Lower leg skin (tissue), 4 donors: ENCODE data around the gene ATP5PB. TPM values are rescaled to one million over a fixed set of nuclear protein-coding genes. Genes with fewer than 3 reads are reported as not detected.

Experiments
- DNase-seq, 2 donors: peaks; one replicate each; pipeline ENCODE4 v3.0.0-alpha.2; 2019; ENCODE audit warnings: low spot score in 2 of 2
- H3K4me3 ChIP-seq: fragments of 200-600 bp; sonication (generic); 2 replicates; pipeline ENCODE4 v1.5.1; 2017; ENCODE audit warnings: mild to moderate bottlenecking, low read depth; ENCODE audit not compliant: poor library complexity, severe bottlenecking
- CTCF ChIP-seq, 3 donors: fragments of 450-650 bp; IDR thresholded peaks; one replicate each; pipeline ENCODE4 v1.5.1; 2016; ENCODE audit warnings: antibody characterized with exemption in 3 of 3, mild to moderate bottlenecking in 3 of 3, moderate library complexity in 2 of 3
- POLR2A ChIP-seq, 2 donors: fragments of 450-650 bp; IDR thresholded peaks; one replicate each; pipeline ENCODE4 v1.6.1; 2016 to 2017; ENCODE audit warnings: antibody characterized with exemption in 2 of 2, mild to moderate bottlenecking in 1 of 2, moderate library complexity in 1 of 2
- WGBS, 2 donors: methylation state at CpG; one replicate each; pipeline ENCODE4 v1.1.5; 2018; 5-methylcytosine and 5-hydroxymethylcytosine counted together
- intact Hi-C: fragments of 100-400 bp; cut with DNase I; formaldehyde crosslinking; loops from one replicate; pipeline ENCODE4 v1.15.0; 2023; ENCODE audit warnings: low total_unique reads
- total RNA-seq, 4 donors: library from RNA; depleted of rRNA; stranded (reverse); fragments of >200 nt; gene quantifications; one replicate each; pipeline ENCODE4 v1.1.0, GENCODE V29; 2016

The ATP5PB gene
- total RNA-seq, 4 donors from 2014 or later = 113 to 219 (median 153) TPM

DNA sequence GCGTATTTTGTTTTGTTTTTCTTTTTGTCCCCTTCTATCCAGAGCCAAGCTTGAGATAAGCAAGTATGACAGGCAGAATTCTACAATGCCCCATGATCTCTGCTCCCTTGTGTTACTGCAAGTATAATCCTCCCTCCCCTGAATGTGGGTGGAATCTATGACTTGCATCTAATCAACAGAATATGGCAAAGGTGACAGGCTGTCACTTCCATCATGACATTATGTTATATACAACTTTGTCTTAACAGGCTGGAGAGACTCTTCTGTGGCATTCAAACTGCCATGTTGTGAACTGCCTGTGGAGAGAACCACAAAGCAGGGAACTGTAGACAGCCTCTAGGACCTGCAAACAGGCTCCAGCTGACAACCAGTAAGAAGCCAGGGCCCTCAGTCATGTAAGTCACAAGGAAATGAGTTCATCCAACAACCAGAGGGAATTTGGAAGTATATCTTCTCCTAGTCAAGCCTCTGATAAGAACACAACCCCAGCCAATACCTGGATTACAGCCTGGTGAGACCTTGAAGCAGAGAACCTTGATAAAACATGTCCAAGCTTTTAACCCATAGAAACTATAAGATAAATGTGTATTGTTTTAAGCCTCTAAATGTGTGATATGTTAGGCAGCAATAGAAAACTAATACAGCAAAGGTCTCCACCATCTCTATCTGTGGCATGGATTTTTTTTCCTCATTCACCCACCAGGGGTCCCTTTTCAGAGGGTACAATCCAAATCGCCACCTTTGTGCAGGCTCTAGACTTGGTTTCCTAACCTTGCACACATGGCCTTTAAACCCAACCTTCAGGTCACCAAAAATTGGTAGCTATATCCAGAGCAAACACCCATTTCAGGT, 18.8 kb downstream of the ATP5PB start:
- no peak for TF ChIP-seq POLR2A (IDR thresholded peaks at IDR 0.05)
- no peak for TF ChIP-seq CTCF (IDR thresholded peaks at IDR 0.05)
- no peak overlapping the region for H3K4me3 ChIP-seq
- intact Hi-C loops = no loop called here
- no peak for DNase-seq
- 88 to 95% methylated on average over 2 of the region's 2 CpGs for WGBS, 2 donors

GRCh38 chr1:111468717-111469100, 19.4 kb downstream of the ATP5PB start:
- TF ChIP-seq CTCF (IDR thresholded peaks at IDR 0.05) (no peak), POLR2A (IDR thresholded peaks at IDR 0.05) (no peak)
- H3K4me3 ChIP-seq = no peak overlapping the region
- no peak for DNase-seq
- intact Hi-C loops = no loop called here

DNA sequence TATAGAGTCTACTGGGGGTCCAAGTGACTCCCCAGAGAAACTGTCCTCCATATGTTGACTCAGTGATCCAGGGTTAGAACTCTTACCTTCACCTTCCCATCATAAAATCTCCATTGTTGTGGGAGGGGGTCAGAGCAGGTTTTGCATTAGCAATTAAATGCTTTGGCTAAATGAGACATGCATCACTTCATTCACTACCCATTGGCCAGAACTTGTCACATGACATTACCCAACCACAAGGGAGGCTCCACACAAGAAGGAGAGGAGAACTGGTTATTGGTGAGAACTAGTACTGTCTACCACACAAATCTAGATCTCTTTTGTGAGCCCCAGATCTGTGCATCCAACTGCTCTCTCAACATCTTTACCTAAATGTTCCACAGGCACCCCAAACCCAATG, 20.3 kb downstream of the ATP5PB start:
- no peak overlapping the region for H3K4me3 ChIP-seq
- intact Hi-C loops = no loop called here
- DNase-seq = no peak
- TF ChIP-seq CTCF (IDR thresholded peaks at IDR 0.05) (no peak), POLR2A (IDR thresholded peaks at IDR 0.05) (no peak)

- WGBS, 2 donors = 81 to 85% methylated on average over 5 of the region's 5 CpGs
- intact Hi-C loops = no loop called here
- no peak for DNase-seq
- TF ChIP-seq POLR2A (IDR thresholded peaks at IDR 0.05) = no peak
- TF ChIP-seq CTCF (IDR thresholded peaks at IDR 0.05) = no peak
- H3K4me3 ChIP-seq = no peak overlapping the region
These were observed 21.3 kb downstream of the ATP5PB start for GRCh38 chr1:111470596-111470995.

- no peak overlapping the region for H3K4me3 ChIP-seq
- DNase-seq = peak in 1 of 2 donors; percentile 70
- intact Hi-C loops = no loop called here
- 48 to 51% methylated on average over 3 of the region's 3 CpGs for WGBS, 2 donors
- TF ChIP-seq POLR2A (IDR thresholded peaks at IDR 0.05) (no peak), CTCF (IDR thresholded peaks at IDR 0.05) (no peak)
These were observed 21.7 kb downstream of the ATP5PB start for GRCh38 chr1:111471012-111471411.

- intact Hi-C loops = no loop called here
- WGBS, 2 donors = 93 to 94% methylated on average over 3 of the region's 3 CpGs
- H3K4me3 ChIP-seq = no peak overlapping the region
- TF ChIP-seq CTCF (IDR thresholded peaks at IDR 0.05) = no peak
- TF ChIP-seq POLR2A (IDR thresholded peaks at IDR 0.05) = no peak
- DNase-seq = no peak
These were observed 22.3 kb downstream of the ATP5PB start for GRCh38 chr1:111471538-111471937.
